GM12878 (cell line): ENCODE measurements around the gene LCAT.

Experiments used
- BHLHE40 ChIP-seq, 2 experiments: fragments of 450-650 bp in 1 of 2; IDR thresholded peaks; 2 replicates each; pipeline ENCODE4 v1.6.1; 2011 to 2017; ENCODE audit warnings: low read depth in 2 of 2, borderline replicate concordance in 1 of 2, improper control_type of control experiment in 1 of 2, low read length in 1 of 2, mild to moderate bottlenecking in 1 of 2
- CHD2 ChIP-seq: IDR thresholded peaks from 2 replicates; pipeline ENCODE4 v1.6.1; 2011; ENCODE audit warnings: low read depth, low read length, improper control_type of control experiment, borderline replicate concordance
- CTCF ChIP-seq, 3 experiments: IDR thresholded peaks in 2 of 3; conservative IDR thresholded peaks in 1 of 3; 2 replicates each; pipeline ENCODE4 v1.5.1; 2011; ENCODE audit warnings: low read depth in 3 of 3, low read length in 3 of 3, mild to moderate bottlenecking in 3 of 3, control low read depth in 2 of 3, moderate library complexity in 2 of 3, inconsistent platforms in 1 of 3, mixed read lengths in 1 of 3; ENCODE audit not compliant: control insufficient read depth in 2 of 3, insufficient read depth in 1 of 3; ENCODE audit errors: extremely low read depth in 1 of 3
- JUNB ChIP-seq: IDR thresholded peaks from 2 replicates; pipeline ENCODE4 v1.6.1; 2016; ENCODE audit warnings: antibody characterized with exemption, mild to moderate bottlenecking
- KDM1A ChIP-seq: fragments of 200-600 bp; sonication (generic); IDR thresholded peaks from 2 replicates; pipeline ENCODE4 v1.6.1; 2016; ENCODE audit warnings: borderline replicate concordance
- NR2F1 ChIP-seq: fragments of 450-650 bp; conservative IDR thresholded peaks from 2 replicates; pipeline ENCODE4 v1.6.1; 2017; ENCODE audit warnings: mild to moderate bottlenecking
- POLR2A ChIP-seq: IDR thresholded peaks from 2 replicates; pipeline ENCODE4 v1.6.1; 2011; ENCODE audit warnings: low read depth, mild to moderate bottlenecking, low read length
- RCOR1 ChIP-seq: conservative IDR thresholded peaks from 2 replicates; pipeline ENCODE4 v1.6.1; 2012; ENCODE audit warnings: low read depth, low read length, improper control_type of control experiment
- SMAD1 ChIP-seq: fragments of 450-650 bp; IDR thresholded peaks from 2 replicates; pipeline ENCODE4 v1.6.1; 2018; ENCODE audit warnings: mild to moderate bottlenecking, low read depth; ENCODE audit not compliant: partially characterized antibody
- ZNF274 ChIP-seq: IDR thresholded peaks from one replicate; pipeline ENCODE4 v1.8.0; 2011; ENCODE audit not compliant: insufficient read length, insufficient read depth

GRCh38 chr16:67948015-67948414, 4.1 kb upstream of the LCAT start:
- TF ChIP-seq CHD2 = no peak
- TF ChIP-seq NR2F1 = no peak
- TF ChIP-seq KDM1A = no peak
- no peak for TF ChIP-seq ZNF274
- no peak for TF ChIP-seq SMAD1
- no peak for TF ChIP-seq POLR2A
- TF ChIP-seq JUNB = no peak
- no peak for TF ChIP-seq RCOR1
- no peak for TF ChIP-seq CTCF (IDR thresholded peaks at IDR 0.05 in 2 of 3, conservative IDR thresholded peaks at IDR 0.05 in 1 of 3; ENCODE audit: control insufficient read depth in 2 of 3, extremely low read depth in 1 of 3, insufficient read depth in 1 of 3, low read depth in 3 of 3, low read length in 3 of 3)
- no peak for TF ChIP-seq BHLHE40 (IDR thresholded peaks at IDR 0.05; ENCODE audit: borderline replicate concordance in 1 of 2, low read depth in 2 of 2, low read length in 1 of 2)
